Measurements from ENCODE around the gene FHAD1. TPM values are rescaled to one million over a fixed set of nuclear protein-coding genes. Genes with fewer than 3 reads are reported as not detected.

Gene FHAD1
- total and polyA plus RNA-seq, 9 of the 15 experiments (the other 6 are each of a cell fraction or from before 2014, with no cell fraction given): 0.32 to 2.1 (median 1.5) TPM; not detected in 1

GRCh38 chr1:15260418-15261154 is 13.6 kb downstream of the FHAD1 start (continued):
- TF ChIP-seq ZNF263 (CRISPR knock-in tag; IDR thresholded peaks at IDR 0.05; ENCODE audit: borderline replicate concordance) (no peak), EP300 (IDR thresholded peaks at IDR 0.05; ENCODE audit: low read length) (peak; percentile 69), ZNF384 (IDR thresholded peaks at IDR 0.05; ENCODE audit: low read depth, low read length) (no peak), TSC22D4 (tag; IDR thresholded peaks at IDR 0.05) (no peak), BCL6 (CRISPR knock-in tag; IDR thresholded peaks at IDR 0.05) (no peak), CC2D1A (IDR thresholded peaks at IDR 0.05) (0 out of 2 replicates have a peak, but pooled peaks have one; percentile 10), TFAM (CRISPR knock-in tag; conservative IDR thresholded peaks at IDR 0.05) (no peak), ZNF146 (CRISPR knock-in tag; IDR thresholded peaks at IDR 0.05; ENCODE audit: unreplicated experiment) (no peak), ZNF197 (CRISPR knock-in tag; IDR thresholded peaks at IDR 0.05; ENCODE audit: low read depth) (no peak), BHLHE40 (IDR thresholded peaks at IDR 0.05; ENCODE audit: low read length) (peak; percentile 92), ETS2 (tag; IDR thresholded peaks at IDR 0.05; ENCODE audit: borderline replicate concordance, poor library complexity, severe bottlenecking) (no peak), POLR3G (IDR thresholded peaks at IDR 0.05; ENCODE audit: extremely low read depth, insufficient read length, insufficient replicate concordance) (no peak)
- TF ChIP-seq, protein P1, sequence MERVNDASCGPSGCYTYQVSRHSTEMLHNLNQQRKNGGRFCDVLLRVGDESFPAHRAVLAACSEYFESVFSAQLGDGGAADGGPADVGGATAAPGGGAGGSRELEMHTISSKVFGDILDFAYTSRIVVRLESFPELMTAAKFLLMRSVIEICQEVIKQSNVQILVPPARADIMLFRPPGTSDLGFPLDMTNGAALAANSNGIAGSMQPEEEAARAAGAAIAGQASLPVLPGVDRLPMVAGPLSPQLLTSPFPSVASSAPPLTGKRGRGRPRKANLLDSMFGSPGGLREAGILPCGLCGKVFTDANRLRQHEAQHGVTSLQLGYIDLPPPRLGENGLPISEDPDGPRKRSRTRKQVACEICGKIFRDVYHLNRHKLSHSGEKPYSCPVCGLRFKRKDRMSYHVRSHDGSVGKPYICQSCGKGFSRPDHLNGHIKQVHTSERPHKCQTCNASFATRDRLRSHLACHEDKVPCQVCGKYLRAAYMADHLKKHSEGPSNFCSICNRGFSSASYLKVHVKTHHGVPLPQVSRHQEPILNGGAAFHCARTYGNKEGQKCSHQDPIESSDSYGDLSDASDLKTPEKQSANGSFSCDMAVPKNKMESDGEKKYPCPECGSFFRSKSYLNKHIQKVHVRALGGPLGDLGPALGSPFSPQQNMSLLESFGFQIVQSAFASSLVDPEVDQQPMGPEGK (CRISPR knock-in tag; IDR thresholded peaks at IDR 0.05; ENCODE audit: borderline replicate concordance): no peak
- TF ChIP-seq, protein P2, sequence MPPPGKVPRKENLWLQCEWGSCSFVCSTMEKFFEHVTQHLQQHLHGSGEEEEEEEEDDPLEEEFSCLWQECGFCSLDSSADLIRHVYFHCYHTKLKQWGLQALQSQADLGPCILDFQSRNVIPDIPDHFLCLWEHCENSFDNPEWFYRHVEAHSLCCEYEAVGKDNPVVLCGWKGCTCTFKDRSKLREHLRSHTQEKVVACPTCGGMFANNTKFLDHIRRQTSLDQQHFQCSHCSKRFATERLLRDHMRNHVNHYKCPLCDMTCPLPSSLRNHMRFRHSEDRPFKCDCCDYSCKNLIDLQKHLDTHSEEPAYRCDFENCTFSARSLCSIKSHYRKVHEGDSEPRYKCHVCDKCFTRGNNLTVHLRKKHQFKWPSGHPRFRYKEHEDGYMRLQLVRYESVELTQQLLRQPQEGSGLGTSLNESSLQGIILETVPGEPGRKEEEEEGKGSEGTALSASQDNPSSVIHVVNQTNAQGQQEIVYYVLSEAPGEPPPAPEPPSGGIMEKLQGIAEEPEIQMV (tag; conservative IDR thresholded peaks at IDR 0.05; ENCODE audit: low read depth): no peak
- TF ChIP-seq, protein P3, sequence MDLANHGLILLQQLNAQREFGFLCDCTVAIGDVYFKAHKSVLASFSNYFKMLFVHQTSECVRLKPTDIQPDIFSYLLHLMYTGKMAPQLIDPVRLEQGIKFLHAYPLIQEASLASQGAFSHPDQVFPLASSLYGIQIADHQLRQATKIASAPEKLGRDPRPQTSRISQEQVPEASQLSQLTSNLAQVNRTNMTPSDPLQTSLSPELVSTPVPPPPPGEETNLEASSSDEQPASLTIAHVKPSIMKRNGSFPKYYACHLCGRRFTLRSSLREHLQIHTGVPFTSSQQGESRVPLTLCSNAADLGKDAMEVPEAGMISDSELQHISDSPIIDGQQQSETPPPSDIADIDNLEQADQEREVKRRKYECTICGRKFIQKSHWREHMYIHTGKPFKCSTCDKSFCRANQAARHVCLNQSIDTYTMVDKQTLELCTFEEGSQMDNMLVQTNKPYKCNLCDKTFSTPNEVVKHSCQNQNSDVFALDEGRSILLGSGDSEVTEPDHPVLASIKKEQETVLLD (IDR thresholded peaks at IDR 0.05): no peak
- TF ChIP-seq, protein P4, sequence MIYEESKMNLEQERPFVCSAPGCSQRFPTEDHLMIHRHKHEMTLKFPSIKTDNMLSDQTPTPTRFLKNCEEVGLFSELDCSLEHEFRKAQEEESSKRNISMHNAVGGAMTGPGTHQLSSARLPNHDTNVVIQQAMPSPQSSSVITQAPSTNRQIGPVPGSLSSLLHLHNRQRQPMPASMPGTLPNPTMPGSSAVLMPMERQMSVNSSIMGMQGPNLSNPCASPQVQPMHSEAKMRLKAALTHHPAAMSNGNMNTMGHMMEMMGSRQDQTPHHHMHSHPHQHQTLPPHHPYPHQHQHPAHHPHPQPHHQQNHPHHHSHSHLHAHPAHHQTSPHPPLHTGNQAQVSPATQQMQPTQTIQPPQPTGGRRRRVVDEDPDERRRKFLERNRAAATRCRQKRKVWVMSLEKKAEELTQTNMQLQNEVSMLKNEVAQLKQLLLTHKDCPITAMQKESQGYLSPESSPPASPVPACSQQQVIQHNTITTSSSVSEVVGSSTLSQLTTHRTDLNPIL (CRISPR knock-in tag; IDR thresholded peaks at IDR 0.05): no peak
- TF ChIP-seq, protein P5, sequence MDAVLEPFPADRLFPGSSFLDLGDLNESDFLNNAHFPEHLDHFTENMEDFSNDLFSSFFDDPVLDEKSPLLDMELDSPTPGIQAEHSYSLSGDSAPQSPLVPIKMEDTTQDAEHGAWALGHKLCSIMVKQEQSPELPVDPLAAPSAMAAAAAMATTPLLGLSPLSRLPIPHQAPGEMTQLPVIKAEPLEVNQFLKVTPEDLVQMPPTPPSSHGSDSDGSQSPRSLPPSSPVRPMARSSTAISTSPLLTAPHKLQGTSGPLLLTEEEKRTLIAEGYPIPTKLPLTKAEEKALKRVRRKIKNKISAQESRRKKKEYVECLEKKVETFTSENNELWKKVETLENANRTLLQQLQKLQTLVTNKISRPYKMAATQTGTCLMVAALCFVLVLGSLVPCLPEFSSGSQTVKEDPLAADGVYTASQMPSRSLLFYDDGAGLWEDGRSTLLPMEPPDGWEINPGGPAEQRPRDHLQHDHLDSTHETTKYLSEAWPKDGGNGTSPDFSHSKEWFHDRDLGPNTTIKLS (IDR thresholded peaks at IDR 0.05; ENCODE audit: borderline replicate concordance, low read depth): no peak
- TF ChIP-seq, protein P6, sequence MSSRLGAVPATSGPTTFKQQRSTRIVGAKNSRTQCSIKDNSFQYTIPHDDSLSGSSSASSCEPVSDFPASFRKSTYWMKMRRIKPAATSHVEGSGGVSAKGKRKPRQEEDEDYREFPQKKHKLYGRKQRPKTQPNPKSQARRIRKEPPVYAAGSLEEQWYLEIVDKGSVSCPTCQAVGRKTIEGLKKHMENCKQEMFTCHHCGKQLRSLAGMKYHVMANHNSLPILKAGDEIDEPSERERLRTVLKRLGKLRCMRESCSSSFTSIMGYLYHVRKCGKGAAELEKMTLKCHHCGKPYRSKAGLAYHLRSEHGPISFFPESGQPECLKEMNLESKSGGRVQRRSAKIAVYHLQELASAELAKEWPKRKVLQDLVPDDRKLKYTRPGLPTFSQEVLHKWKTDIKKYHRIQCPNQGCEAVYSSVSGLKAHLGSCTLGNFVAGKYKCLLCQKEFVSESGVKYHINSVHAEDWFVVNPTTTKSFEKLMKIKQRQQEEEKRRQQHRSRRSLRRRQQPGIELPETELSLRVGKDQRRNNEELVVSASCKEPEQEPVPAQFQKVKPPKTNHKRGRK (tag; IDR thresholded peaks at IDR 0.05): no peak

Measured in K562 (cell line).